Measurements from ENCODE around the gene STK4.

DNA sequence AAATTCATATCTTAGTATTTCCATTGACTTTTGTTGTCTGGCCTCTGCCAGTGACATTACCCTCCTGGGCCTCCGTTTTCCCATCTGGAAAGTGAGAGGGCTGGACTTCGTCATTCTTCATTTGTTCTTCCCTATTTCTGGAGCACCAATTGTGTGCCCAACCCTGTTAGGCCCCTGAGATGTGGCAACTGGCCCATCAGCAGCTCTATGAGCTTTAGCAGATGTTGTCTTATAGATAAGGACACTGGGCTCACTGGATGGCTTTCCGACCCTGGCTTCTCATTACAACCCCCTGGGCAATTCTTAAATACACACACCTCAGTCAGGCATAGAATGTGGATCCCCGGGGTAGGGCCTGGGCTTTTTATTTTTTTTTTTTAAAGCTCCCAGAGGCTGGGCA, 41.8 kb upstream of the STK4 start:
- TF ChIP-seq POLR2AphosphoS5 (IDR thresholded peaks at IDR 0.05; ENCODE audit: low read depth, low read length), result no peak
- no peak for TF ChIP-seq POLR2A (IDR thresholded peaks at IDR 0.05; ENCODE audit: low read depth, low read length)
- no peak for TF ChIP-seq TAF1 (IDR thresholded peaks at IDR 0.05; ENCODE audit: borderline replicate concordance, low read depth, low read length)
